Smooth muscle cell (in vitro differentiated cells): ENCODE results near the gene EIF2D. TPM values are rescaled to one million over a fixed set of nuclear protein-coding genes. Genes with fewer than 3 reads are reported as not detected.

ENCODE experiments used
- DNase-seq: peaks from one replicate; lab custom pipeline; 2025; ENCODE audit not compliant: unreplicated experiment; lab: John Stamatoyannopoulos, UW
- H2AFZ ChIP-seq: fragments of 200-600 bp; sonication (generic); 2 replicates; pipeline ENCODE4 v1.6.0; 2016; ENCODE audit warnings: antibody characterized with exemption, low read depth, mild to moderate bottlenecking
- H3F3A ChIP-seq: fragments of 200-600 bp; sonication (generic); 2 replicates; pipeline ENCODE4 v1.6.0; 2017; ENCODE audit warnings: antibody characterized with exemption, low read depth
- H3K27ac ChIP-seq: fragments of 200-600 bp; sonication (generic); 2 replicates; pipeline ENCODE4 v1.5.1; 2016; ENCODE audit warnings: low read depth, mild to moderate bottlenecking
- H3K27me3 ChIP-seq: fragments of 200-600 bp; sonication (generic); 2 replicates; pipeline ENCODE4 v1.6.1; 2016; ENCODE audit warnings: low read depth, mild to moderate bottlenecking
- H3K36me3 ChIP-seq: fragments of 200-600 bp; sonication (generic); 2 replicates; pipeline ENCODE4 v1.5.1; 2016; ENCODE audit warnings: low read depth
- H3K4me1 ChIP-seq: fragments of 200-600 bp; sonication (generic); 2 replicates; pipeline ENCODE4 v1.5.1; 2016; ENCODE audit warnings: low read depth
- H3K4me2 ChIP-seq: fragments of 200-600 bp; sonication (generic); 2 replicates; pipeline ENCODE4 v1.6.0; 2016; ENCODE audit warnings: mild to moderate bottlenecking
- H3K4me3 ChIP-seq: fragments of 200-600 bp; sonication (generic); 2 replicates; pipeline ENCODE4 v1.5.1; 2016; ENCODE audit warnings: mild to moderate bottlenecking
- H3K79me2 ChIP-seq: fragments of 200-600 bp; sonication (generic); 2 replicates; pipeline ENCODE4 v1.6.0; 2016; ENCODE audit warnings: low read depth, mild to moderate bottlenecking
- H3K9ac ChIP-seq: fragments of 200-600 bp; sonication (generic); 2 replicates; pipeline ENCODE4 v1.6.0; 2016; ENCODE audit warnings: low read depth
- H3K9me3 ChIP-seq: fragments of 200-600 bp; sonication (generic); replicated peaks from 2 replicates; pipeline ENCODE4 v1.5.1; 2016; ENCODE audit warnings: low read depth
- H4K20me1 ChIP-seq: fragments of 200-600 bp; sonication (generic); 2 replicates; pipeline ENCODE4 v1.6.0; 2016; ENCODE audit warnings: low read depth
- WGBS: methylation state at CpG from one replicate; pipeline ENCODE4 v1.1.7; 2016; ENCODE audit warnings: low lambda C conversion rate; 5-methylcytosine and 5-hydroxymethylcytosine counted together
- polyA plus RNA-seq: library from polyadenylated mRNA; unstranded; fragments of >200 nt; fragmentation: Nextera tagmentation; extraction: Ambion mirVana; gene quantifications from 2 replicates; pipeline ENCODE4 v1.2.1, GENCODE V29; 2016
- total RNA-seq: library from RNA; depleted of rRNA; stranded (reverse); fragments of >200 nt; gene quantifications from 2 replicates; pipeline ENCODE4 v1.2.3, GENCODE V29; 2014
- TF ChIP-seq, protein P1 (sequence below): fragments of 200-600 bp; sonication (generic); IDR thresholded peaks from 2 replicates; pipeline ENCODE4 v1.5.1; 2017; ENCODE audit warnings: borderline replicate concordance, mild to moderate bottlenecking, antibody characterized with exemption; ENCODE audit not compliant: insufficient read depth, poor library complexity, severe bottlenecking

EIF2D gene
- total and polyA plus RNA-seq, 2 experiments from 2014 or later = 22.8 to 28.9 TPM

DNA sequence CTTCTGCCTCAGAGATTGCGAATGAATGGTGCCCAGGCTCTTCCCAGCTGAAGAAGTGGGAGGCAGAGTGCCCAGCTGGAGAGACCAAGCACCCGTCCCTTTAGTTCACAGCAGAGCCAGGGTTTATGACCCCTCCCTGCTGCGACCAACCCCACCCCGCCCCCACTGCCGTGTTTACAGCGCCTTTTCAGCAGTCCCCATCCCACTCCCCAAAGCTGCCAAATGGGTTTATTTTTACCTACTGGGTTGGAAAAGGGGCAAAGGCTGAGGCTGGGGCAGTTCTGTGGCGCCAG lies 46.7 kb upstream of the EIF2D start:
- no peaks in the 10 kb centered on the region for H3K9me3 ChIP-seq
- H3K79me2 ChIP-seq = no peaks in the 10 kb centered on the region
- no peaks in the 10 kb centered on the region for H3K36me3 ChIP-seq
- 60% methylated on average over 6 of the region's 7 CpGs for WGBS
- H3K4me3 ChIP-seq = no peak overlapping the region
- H4K20me1 ChIP-seq = no peaks in the 10 kb centered on the region
- no peak overlapping the region for H3K9ac ChIP-seq
- no peak overlapping the region for H3K27ac ChIP-seq
- no peak for DNase-seq
- TF ChIP-seq, protein P1, sequence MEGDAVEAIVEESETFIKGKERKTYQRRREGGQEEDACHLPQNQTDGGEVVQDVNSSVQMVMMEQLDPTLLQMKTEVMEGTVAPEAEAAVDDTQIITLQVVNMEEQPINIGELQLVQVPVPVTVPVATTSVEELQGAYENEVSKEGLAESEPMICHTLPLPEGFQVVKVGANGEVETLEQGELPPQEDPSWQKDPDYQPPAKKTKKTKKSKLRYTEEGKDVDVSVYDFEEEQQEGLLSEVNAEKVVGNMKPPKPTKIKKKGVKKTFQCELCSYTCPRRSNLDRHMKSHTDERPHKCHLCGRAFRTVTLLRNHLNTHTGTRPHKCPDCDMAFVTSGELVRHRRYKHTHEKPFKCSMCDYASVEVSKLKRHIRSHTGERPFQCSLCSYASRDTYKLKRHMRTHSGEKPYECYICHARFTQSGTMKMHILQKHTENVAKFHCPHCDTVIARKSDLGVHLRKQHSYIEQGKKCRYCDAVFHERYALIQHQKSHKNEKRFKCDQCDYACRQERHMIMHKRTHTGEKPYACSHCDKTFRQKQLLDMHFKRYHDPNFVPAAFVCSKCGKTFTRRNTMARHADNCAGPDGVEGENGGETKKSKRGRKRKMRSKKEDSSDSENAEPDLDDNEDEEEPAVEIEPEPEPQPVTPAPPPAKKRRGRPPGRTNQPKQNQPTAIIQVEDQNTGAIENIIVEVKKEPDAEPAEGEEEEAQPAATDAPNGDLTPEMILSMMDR = no peak
- H3K4me1 ChIP-seq = peaks cover 20% of the 10 kb centered on the region
- no peak overlapping the region for H3K4me2 ChIP-seq
- H2AFZ ChIP-seq = no peak overlapping the region
- H3F3A ChIP-seq = no peaks in the 10 kb centered on the region
- peaks cover 29% of the 10 kb centered on the region for H3K27me3 ChIP-seq

DNA sequence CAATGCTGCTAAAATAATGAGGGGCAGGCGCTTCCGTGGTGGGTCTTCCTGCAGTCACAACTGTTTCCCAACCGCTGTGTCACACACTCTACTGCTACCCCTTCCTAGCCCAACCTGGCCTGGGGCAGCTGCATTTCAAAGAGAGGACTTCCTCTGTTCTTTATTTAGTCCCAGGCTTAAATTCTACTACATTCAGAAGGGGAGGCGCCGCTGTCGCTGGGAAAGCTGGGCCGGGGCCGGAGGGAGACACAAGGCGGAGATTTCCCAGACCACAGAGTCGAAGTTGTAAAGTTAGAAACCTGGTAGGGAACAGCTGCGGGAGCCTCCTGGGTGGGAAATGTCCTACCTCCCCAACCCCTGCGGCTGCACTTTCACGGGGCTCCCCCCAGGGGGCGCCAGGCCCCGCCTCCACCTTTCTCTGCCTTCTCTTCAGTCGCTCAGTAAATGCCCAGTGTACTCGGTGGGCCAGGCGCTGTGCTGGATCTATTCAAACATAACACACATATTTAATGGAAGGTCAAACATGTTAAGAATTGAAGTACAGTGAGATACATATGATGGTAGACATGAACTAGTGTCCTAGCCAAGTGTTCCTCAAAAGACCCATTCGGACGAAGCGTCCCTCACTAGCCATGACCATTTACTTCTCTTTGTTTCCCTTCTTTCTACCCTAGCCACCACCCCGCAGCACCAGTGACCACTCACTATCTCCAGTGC lies 46.2 kb upstream of the EIF2D start:
- Histone ChIP-seq H3F3A (no peaks in the 10 kb centered on the region), H3K9ac (no peak overlapping the region)

DNA sequence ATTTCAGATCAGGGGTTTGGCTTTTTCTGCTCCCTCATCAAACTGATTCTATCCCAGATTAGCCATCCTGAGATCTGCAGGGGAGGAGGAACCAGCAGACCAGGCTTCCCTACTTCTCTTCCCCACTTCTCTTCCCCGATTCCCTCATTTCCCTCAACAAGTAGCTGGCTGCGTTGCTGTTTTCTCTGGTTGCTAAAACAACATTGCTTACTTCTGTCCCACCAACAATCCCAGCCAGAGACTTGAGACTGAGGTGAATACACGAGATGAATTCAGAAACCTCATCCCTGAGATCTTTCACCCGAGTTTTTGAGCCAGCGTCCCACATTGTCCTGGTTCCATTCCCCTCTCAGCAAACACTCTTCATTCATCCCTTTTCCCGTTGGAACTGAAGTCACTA lies 45.5 kb upstream of the EIF2D start:
- Histone ChIP-seq H3K27me3 (peaks cover 17% of the 10 kb centered on the region), H4K20me1 (no peaks in the 10 kb centered on the region), H3F3A (no peaks in the 10 kb centered on the region), H3K9me3 (no peaks in the 10 kb centered on the region), H3K4me2 (no peak overlapping the region), H3K79me2 (no peaks in the 10 kb centered on the region), H3K27ac (no peak overlapping the region), H2AFZ (no peak overlapping the region), H3K9ac (no peak overlapping the region), H3K4me3 (no peak overlapping the region), H3K4me1 (peaks cover 15% of the 10 kb centered on the region), H3K36me3 (no peaks in the 10 kb centered on the region)
- 65% methylated on average over 6 of the region's 6 CpGs for WGBS
- no peak for DNase-seq
- TF ChIP-seq, protein P1 = no peak

More for the DNA sequence above, 46.2 kb upstream of the EIF2D start:
- WGBS = 19% methylated on average over 21 of the region's 22 CpGs
- H3K79me2 ChIP-seq = no peaks in the 10 kb centered on the region
- no peak overlapping the region for H2AFZ ChIP-seq
- H3K4me3 ChIP-seq = no peak overlapping the region
- no peaks in the 10 kb centered on the region for H3K36me3 ChIP-seq
- peaks cover 24% of the 10 kb centered on the region for H3K27me3 ChIP-seq
- no peaks in the 10 kb centered on the region for H4K20me1 ChIP-seq
- H3K4me2 ChIP-seq = peak overlapping the region; percentile 15
- no peak for DNase-seq
- no peaks in the 10 kb centered on the region for H3K9me3 ChIP-seq
- TF ChIP-seq, protein P1 = peak; percentile 91
- peaks cover 15% of the 10 kb centered on the region for H3K4me1 ChIP-seq
- no peak overlapping the region for H3K27ac ChIP-seq

DNA sequence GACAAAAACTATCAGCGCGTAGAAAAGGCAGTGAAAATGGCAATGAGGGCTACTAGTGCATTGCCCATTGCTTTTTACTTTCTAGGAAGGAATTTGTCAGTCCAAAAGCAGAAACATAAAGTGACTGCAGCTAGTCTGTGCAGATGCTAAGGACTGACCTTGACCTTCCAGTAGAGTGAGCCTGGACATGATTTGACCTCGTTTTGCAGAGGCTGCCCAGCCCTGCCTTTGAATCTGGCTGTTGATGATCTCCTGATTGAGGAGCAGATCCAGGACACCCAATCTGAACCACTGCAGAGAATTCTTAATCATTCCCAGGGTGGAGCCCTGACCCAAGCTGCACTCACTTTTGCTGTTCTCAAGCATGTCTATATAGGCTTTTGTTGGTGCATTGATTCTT lies 44.7 kb upstream of the EIF2D start:
- Histone ChIP-seq H3K4me3 (no peak overlapping the region), H3K27me3 (peaks cover 9% of the 10 kb centered on the region), H3K79me2 (no peaks in the 10 kb centered on the region), H2AFZ (no peak overlapping the region), H3F3A (no peaks in the 10 kb centered on the region), H4K20me1 (no peaks in the 10 kb centered on the region), H3K9ac (no peak overlapping the region), H3K36me3 (no peaks in the 10 kb centered on the region), H3K4me1 (peaks cover 15% of the 10 kb centered on the region), H3K27ac (no peak overlapping the region), H3K9me3 (no peaks in the 10 kb centered on the region), H3K4me2 (no peak overlapping the region)
- TF ChIP-seq, protein P1 = no peak
- 94% methylated on average over 3 of the region's 3 CpGs for WGBS
- no peak for DNase-seq
